Measurements from ENCODE around the gene THADA.
"Not testable (repeated sequence)": the region's sequence is repeated elsewhere in the genome, so short reads cannot be mapped to it uniquely, and the experiment has no call there.

Gene THADA

DNA sequence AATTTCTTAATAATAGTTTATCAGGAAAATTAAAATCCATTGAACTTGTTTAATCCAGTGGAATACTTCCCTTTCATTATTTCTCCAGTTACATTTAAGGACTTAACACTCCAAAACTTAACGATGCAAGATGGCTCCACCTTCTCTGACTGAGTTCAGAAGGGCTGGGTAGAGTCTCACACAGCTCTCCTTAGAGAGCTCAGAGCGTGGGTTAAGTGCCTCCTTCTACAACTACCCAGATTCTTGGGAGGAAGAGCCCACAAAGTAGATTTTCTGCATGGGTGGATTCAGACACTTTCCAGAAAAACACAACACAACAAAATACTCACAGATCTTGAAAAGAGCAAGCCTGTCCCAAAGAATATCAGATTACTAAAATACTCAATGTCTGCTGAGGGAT lies 130.6 kb downstream of the THADA start:
- DNase-seq (ENCODE audit: low read depth), result no peak

DNA sequence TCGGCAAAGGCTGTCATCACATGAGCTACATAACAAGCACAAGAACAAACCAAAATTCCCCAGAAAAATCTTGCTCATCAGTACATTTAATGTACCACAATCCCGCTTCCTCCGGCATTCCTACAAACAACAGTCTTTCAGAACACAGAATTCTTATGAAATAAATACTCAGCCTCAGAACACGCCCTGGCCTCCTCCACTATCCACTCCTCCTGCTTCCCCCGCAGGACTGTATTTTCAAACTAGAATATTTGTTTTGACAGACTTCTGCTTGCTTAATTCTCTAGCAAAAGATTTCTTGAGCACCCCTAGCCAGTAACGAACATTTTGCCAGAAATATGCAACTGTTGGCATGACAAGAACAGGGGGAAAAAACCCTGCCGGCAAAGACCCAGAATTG lies 131.2 kb downstream of the THADA start:
- no peak for DNase-seq (ENCODE audit: low read depth)

DNA sequence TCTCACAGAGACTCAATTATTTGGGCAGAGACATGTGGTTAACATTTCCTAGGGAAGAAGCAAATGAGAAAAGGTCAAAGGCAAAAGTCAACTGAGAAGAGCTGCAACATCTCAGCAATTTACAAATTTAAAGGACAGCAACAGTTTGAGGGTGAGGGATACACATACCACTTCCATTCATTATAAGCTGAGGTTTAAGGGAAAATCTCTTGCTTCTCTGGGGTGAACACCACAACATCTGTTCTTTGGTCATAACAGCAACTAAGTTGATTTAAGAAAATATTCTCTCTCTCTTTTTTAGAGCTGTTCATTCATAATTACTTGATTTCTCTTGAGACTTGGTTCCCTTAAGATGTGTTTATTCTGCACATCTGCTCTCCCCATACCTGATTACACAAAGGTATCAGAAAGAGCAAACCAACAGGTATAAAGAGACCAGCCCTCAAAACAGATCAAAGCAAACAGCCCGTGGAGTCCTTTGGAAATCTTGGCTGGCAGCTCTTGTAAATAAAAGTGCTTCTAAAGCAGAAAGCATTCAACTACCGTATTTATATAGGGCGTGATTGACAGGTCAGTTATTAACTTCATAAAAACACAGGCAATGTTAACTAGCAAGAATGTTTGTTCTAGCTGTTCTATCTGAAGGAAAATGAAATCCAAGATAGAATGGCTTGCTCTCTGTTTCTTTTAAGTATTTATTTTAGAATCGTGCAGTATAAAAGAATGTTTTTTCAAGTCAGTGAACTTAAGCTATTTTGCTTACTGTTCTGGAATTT lies 132.8 kb downstream of the THADA start:
- DNase-seq (ENCODE audit: low read depth), result no peak

DNA sequence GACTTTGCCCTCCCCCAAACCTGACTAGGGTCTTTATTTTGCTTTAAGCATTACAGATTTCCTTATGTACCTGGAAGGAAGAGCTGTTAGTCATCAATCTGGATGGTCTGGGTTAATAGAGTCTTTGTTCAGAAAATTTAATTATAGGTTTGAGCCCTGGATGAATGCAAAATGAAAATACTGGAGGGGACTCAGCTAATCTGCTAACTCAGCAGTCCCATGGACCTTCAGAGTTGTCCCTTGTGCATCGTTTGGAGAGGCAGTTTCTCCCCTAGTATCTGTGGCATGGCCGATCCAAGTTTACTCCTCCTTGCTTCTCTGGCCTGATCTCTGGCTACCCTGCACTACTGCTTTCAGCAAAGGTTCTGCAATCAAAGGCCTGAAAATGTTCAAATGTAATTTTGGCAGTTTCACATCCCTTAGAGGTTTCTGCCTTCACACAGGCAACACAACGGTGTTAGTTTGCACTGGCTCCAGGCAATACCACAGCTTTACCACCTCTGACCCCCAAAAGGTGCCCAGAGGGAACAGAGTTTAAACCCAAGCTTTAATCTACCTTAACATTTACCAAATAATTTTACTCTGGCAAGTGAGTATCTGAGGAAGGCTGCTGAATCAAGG lies 134.3 kb downstream of the THADA start:
- no peak for DNase-seq (ENCODE audit: low read depth)

DNA sequence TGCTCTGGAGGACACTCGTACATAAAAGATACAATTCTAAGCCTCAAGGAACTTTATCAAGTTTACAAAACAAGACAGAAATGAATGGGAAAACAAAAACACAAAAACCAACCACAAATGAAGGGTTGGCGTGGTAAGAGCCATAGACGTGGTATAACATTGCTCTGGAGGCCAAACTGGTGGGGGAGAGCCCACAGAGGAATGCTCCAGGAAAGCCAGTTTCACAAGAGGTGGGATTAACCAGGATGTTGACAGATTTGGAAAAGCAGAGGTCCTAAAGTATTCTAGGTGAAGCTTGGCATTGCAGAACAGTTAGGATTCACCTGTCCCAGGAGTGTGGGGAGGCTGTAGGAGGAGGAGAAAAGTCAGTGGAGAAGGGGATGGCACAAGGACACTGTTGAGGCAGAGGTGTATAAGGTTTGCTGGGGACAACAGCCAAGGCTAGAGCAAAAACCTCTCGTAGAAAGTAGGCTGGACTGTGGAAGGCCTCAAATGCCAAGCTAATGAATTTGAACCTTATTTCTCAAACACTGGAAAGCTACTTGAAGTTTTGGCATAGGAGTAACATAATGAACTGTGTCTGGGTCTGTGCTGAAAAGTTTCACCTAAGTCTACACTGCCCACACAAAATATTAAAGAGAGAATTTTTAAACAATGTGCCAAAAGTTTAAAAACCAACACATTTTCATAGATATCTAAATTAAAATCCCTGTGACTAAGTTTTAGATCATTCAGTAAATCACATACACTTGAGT lies 135.1 kb downstream of the THADA start:
- DNase-seq (ENCODE audit: low read depth), result no peak

DNA sequence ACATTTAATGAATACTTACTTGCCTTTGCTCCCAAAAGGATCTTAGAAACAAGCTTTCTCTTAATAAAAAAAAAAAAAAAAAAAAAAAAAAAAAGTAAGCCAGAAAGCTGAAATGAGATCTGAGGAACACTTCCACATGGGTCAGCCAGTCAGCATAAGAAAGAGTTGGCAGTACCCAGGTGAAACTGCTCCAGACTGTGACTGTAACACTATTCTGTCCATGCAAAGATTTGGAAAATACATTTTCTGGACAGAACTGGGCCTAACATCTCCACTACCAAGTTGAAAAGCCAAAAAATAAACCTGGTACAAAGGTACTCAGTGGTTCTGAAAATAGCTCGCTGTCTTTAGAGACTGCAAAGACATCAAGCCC lies 135.7 kb downstream of the THADA start:
- DNase-seq (ENCODE audit: low read depth), result no peak

DNA sequence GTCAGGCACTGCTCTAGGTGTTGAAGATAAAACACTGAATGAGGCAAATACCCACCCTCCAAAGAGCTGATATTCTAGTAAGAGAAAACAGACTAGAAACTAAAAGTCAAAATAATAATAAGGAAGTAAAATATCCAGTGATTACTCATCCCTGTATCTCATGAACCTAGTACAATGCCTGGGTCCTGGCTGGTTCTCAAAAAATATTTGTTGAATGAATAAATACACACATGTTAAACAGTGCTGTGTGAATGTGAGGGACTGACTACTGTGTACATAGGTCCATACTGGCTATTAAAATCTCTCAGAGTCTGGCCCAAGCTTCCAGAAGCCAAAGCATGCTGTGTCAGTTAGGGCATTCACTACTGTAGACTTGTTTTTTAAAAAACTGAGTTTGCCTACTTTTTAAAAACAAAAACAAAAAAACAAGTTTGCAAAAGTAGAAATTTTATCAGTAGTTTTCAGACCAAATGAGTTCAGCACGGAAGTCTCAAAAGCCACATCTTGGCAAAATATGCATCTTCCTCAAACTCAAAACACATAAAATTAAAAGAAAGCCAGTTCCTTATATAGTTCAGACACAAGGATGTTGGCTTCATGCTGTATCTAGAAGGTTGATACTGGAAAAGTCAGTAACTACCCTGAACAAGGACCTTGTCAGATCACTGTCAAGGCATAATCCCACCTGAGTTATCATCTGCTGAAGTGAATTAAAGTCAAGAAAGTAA lies 136.2 kb downstream of the THADA start:
- no peak for DNase-seq (ENCODE audit: low read depth)

DNA sequence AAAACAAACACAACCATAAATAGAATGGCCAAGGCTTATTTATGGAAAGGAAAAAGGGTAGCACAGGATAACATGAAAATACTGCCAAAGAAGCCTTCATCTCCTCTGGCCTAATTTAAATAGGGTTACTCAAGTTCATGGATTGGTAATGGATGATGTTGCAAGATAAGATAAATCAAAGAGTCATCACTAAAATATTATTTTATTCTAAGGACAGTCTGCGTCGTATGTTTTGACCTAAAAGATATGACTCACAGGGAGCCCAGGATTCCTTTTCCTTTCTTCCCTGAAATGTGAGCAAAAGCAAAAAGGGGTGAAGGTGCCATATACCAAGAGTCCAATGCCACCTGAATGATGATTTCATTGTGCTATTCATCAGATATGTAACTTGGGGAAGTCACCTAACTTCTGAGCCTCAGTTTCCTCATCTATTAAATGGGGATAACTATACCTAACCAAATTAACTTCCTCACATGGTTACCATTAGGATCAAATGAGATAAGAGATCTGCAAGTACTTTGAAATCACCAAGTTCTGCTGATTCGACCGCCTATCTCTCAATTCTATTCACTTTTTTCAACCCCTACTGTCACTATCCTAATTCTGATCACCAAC lies 137.7 kb downstream of the THADA start:
- no peak for DNase-seq (ENCODE audit: low read depth)

DNA sequence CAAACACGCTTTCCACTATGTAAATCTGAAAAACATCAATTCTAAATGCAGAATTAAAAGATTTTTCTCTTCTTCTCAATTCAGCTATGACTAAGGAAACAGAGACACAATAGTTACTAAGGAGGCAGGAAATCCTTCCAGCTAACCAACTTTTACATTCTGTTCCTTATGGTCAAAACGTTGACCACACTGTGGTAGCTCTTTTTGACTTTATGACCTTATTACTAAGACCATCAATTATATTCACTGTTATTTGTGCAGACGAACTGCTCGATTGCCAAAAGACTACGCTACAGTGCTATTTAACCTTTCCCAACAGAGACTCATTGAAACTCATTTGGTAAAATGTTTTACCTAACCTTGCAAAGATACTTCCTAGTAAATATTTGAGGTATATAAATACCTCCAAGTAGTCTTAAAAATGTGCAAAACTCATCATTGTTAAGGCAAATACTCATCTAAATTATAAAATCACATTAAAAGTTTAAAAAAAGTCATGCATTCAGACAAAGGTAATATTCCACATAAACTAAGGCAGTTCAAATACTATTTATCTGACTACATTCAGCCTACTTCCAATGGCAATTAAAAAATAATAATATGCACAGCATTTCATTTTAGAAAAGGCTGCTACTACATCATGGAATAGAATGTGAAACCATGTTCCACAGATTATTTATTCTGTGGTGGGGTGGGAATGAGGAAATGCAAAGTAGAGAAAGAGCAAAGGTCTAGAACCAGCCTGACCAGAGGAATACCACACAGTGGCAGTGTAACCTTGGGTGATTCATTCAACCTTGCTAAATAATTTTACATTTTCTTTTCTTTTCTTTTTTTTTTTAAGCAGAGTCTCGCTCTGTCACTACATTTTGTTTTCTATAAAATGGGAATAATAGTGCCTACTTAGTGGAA lies 139.9 kb downstream of the THADA start:
- no peak for DNase-seq (ENCODE audit: low read depth)

DNA sequence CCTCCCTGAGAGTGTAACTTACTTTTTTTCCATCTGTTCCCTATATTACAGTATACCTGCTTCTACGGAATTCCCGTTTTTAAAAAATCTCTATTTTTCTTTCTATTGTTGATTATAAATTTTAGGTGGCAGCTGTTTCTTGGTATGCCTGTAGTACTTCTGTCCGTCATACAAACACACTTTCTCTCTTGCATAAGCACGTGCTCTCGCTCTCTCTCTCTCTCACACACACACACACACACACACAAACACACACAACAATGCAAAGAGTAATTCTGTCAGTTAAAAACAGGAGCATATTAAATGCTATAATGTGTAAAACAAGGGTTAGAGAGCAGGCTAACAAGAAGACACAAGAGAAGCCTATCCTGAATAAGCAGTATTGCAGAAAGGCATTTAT lies 140.5 kb downstream of the THADA start:
- DNase-seq (ENCODE audit: low read depth), result no peak

DNA sequence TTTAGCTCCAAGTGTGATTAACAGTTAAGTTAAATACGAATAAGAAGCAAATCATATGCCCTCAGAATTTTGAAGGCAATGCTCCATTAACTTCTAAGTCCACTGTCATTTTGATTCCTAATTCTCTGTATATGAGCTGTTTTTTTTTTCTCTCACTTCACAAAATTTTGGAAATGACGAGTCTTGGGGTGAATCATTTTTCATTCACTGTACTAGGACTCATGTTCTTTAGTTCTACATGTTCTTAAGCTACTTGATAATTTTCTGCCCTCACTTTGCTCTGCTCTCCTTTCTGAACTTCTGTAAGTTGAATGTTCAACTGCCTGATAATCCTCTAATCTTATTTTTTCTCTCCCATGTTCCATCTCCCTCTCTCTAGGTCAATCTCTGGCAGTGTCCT lies 141.0 kb downstream of the THADA start:
- no peak for DNase-seq (ENCODE audit: low read depth)

DNA sequence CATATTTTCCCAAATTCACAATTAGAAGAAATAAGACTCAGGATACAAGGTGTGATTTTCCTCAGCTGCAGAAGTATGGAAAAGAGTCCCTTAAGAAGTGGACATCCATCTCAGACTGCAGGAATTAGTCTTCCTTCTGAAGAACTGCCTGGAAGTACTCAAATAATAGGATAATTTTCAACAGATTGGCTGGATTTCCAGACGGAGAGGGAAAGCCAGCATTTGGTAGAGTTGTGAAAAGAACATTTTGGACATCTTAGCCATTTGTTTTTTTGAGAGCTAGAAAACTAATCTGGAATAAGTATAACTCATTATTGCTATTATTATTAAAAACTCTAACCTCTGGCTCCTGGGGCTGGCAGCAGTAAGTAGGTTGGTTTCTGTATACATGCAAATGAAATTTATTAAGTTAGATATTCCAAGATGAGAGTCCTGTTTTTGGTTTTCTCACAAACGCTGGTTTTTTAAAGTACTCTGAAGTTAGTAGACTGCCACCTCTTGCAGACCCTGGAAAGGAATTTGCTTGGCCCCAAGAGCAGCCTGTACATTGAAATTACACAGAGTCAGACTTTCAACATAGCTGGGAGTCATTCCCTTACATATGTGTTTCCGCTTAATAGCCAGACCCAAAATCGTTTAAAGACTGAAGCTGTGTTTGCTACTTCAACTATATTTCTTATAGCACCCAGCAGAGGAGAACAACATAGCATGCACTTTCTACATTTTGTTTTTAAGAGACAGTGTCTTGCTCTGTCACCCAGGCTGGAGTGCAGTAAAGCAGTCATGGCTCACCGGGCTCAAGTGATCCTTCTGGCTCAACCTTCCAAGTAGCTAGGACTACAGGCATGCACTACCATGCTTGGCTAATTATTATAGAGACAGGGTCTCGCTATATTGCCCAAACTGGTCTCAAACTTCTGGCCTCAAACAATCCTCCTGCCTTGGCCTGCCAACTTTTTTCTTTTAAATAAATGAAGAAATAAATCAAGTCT lies 142.4 kb downstream of the THADA start:
- DNase-seq (ENCODE audit: low read depth), result no peak

DNA sequence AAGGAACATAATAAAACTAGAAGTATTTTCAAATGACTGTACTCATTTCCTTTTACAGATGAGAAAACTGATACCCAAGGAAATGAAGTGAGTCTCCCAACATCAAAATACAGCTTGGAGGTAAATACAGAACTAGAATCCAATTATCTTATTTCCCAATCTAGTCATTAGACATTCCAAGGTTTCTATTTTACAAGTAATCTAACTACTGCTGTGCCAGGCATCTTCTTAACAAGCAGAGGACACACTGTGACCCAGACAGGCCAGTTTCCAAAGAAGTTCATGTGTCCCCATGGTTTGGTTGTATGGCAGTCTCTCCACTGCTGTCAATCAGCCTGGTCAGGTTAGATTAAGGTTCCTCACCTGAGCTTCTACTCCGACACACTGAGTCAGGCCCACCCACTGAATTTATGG lies 143.5 kb downstream of the THADA start:
- DNase-seq (ENCODE audit: low read depth), result no peak

DNA sequence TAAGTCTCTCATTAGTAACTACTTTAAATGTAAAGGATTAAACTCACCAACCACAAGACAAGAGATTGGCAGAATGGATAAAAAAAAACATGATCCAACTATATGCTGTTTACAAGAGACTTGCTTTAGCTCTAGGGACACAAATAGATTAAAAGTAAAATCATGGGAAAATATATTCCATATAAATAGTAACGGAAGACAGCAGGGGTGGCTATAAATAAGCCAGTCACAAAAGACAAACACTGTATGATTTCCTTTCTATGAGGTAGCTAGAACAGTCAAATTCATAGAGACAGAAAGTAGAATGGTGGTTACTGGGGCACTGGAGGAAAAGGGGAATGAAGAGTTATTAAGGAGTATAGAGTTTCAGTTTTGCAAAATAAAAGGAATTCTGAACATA lies 145.2 kb downstream of the THADA start:
- DNase-seq (ENCODE audit: low read depth), result no peak

DNA sequence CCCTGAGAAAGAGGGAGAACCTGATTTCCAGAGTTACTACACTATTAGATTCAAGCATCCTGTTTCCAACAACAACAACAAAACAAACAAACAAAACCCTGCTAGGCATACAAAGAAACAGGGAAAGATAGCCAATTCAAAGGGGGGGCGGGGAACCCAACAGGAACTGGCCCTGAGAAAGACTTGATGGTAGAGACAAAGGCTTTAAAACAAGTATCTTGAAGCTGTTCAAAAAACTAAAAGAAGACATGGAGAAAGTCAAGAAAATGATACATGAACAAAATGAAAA lies 147.1 kb downstream of the THADA start:
- no peak for DNase-seq (ENCODE audit: low read depth)

DNA sequence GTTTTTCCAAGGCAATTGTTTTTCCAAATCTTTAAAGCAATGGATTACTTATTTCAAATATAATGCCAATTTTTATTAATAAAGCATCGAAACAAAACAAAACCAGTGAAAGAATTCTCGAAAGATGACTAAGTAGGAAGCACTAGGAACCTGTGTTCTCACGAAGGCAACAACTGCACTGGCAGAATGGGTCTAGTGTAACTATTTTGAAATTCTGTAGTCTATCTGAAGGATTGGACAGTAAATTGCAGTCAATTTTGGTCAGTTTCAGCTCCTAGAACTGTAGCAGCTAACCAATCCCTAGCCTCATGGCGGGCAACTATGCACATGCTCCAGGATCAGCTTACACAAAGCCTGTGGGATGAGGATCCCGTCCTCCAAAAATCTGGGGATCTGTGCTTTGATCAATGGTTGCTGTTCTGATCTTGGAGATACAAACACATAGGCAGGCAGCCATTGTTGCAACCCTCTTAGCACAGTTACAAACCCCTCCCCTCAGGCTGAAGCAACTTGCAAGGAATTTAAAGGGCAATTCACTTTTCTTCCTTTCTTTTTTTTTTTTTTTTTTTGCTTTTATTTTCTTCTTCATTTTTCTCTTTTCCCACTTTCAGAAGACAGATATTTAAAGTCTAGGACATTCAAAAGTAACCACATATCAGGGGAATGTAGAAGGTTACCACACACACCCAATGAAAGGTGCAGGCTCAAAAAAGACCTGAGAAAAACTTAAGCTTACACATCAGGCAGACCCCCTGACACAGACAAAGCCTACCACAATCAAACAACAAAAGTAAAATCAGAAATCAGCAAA lies 147.6 kb downstream of the THADA start:
- no peak for DNase-seq (ENCODE audit: low read depth)

DNA sequence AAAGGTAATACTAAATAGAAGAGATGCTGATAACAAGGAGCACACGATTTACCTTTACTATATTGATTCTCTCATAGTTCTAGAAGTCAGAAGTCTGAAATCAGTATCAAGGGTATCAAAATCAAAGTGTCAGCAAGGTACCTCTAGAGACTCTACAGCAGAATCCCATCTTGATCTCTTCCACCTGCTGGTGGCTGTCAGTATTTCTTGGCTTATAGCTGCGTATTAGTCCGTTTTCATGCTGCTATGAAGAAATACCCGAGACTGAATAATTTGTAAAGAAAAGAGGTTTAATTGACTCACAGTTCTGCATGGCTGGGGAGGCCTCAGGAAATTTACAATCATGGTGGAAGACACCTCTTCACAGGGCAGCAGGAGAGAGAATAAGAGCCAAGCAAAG lies 149.1 kb downstream of the THADA start:
- not testable (repeated sequence) for DNase-seq (ENCODE audit: low read depth)

DNA sequence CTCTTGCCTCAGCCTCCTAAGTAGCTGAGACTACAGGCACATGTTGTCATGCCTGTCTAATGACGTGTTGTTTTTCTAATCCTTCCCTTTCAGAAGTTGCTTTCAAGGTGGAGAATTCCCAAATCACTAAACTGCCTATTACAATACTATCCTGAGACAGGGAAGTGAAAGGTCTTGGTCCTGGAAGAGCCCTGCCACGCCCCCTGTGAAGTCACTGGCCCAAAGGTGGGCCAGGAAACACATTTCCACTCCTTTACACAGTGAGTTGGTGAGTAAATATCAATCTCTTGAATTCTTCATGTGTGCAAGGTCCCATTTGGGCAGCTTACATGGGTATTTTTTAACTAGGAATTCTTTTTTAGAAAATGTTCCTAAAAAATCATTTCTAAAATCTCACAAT lies 150.1 kb downstream of the THADA start:
- no peak for DNase-seq (ENCODE audit: low read depth)

DNA sequence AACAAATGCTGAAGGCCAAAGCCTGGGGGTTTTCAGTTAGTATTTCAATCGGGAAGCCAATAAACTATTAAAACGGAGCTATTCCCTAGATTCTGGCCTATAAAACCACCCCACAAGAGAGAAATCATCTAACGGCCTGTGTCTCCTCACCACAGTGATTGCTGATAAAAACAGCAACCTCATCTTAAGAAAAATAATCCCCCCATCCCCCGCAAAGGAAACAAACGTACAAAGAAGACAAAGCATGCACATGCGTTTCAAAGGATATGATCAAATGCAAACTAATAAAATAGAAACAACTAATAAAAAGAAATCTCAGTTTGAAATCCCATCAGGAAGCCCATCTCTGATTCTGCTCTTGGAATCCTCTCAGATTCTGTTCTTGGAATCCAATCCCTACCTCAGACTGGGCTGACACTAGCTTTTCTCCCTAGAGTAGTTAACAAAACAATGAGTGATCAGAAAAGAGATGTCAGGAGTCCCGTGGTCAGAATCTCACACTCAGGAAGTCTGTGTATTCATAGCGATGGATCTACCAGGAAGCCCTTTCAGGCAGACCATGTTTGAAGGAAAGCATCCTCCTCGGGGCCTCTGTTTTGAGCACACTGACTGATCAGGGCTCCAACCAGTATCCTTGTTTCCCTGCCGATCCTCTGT lies 150.7 kb downstream of the THADA start:
- no peak for DNase-seq (ENCODE audit: low read depth)

Measured in stimulated activated CD8-positive, alpha-beta memory T cell treated with anti-CD3 and anti-CD28 coated beads, Interleukin-12 subunit alpha, Interleukin-12 subunit beta, amount 100 ng/mL, for 1 hour (primary cell).